CD4-positive, alpha-beta T cell treated with Interleukin-6 at 100 ng/mL for 8 hours (primary cell): ENCODE data around the gene MAP3K15.
A peak's percentile ranks its signal among the peaks of the same experiment; 100 is the strongest.

Experiments
- DNase-seq: peaks from one replicate; pipeline ENCODE4 v3.0.0-alpha.2; 2020; ENCODE audit warnings: mixed read lengths, low spot score

The MAP3K15 gene

GRCh38 chrX:19343535-19344408, 171.5 kb downstream of the MAP3K15 start, which contains the start of gene PDHA1:
TSS of gene PDHA1 (plus strand) at chrX:19343927. CDS start at chrX:19344038, 111 bp downstream.
- DNase-seq: peak; percentile 91

- no peak for DNase-seq
Observed at GRCh38 chrX:19343085-19343534, 172.2 kb downstream of the MAP3K15 start.

GRCh38 chrX:19342331-19342906, 172.9 kb downstream of the MAP3K15 start:
- DNase-seq: no peak

GRCh38 chrX:19334945-19335626, 180.2 kb downstream of the MAP3K15 start:
- DNase-seq: no peak

- no peak for DNase-seq
Observed at GRCh38 chrX:19332983-19333382, 182.3 kb downstream of the MAP3K15 start.

- DNase-seq: no peak
Observed at GRCh38 chrX:19331831-19332230, 183.5 kb downstream of the MAP3K15 start.

- no peak for DNase-seq
Observed at GRCh38 chrX:19326567-19326966, 188.7 kb downstream of the MAP3K15 start.
